Cardiac muscle cell (in vitro differentiated cells and primary cell): Measurements from ENCODE around the gene NBAS. TPM values are rescaled to one million over a fixed set of nuclear protein-coding genes. Genes with fewer than 3 reads are reported as not detected.

Source experiments
- DNase-seq, 2 donors: peaks; one replicate each; pipeline versions ENCODE4 v3.0.0 to v3.0.0-alpha.2; 2010 to 2017; ENCODE audit warnings: low read depth in 1 of 2, low spot score in 1 of 2
- H3K27ac ChIP-seq: fragments of 200-600 bp; sonication (generic); 2 replicates; pipeline ENCODE4 v1.5.1; 2016
- H3K27me3 ChIP-seq: fragments of 200-600 bp; sonication (generic); 2 replicates; pipeline ENCODE4 v1.6.0; 2016; ENCODE audit warnings: control low read depth
- H3K36me3 ChIP-seq: fragments of 200-600 bp; sonication (generic); 2 replicates; pipeline ENCODE4 v1.5.1; 2016; ENCODE audit warnings: control low read depth
- H3K4me1 ChIP-seq: fragments of 200-600 bp; sonication (generic); 2 replicates; pipeline ENCODE4 v1.8.1; 2017; ENCODE audit warnings: low read depth, mild to moderate bottlenecking, mixed run types
- H3K4me3 ChIP-seq: fragments of 200-600 bp; sonication (generic); 2 replicates; pipeline ENCODE4 v1.5.1; 2016; ENCODE audit warnings: mild to moderate bottlenecking
- H3K9me3 ChIP-seq: fragments of 200-600 bp; sonication (generic); 2 replicates; pipeline ENCODE4 v1.5.1; 2017; ENCODE audit warnings: low read depth, mild to moderate bottlenecking, control low read depth
- CTCF ChIP-seq: IDR thresholded peaks from 2 replicates; pipeline ENCODE4 v1.5.1; 2012; ENCODE audit warnings: low read depth, mild to moderate bottlenecking, low read length
- polyA plus RNA-seq: library from polyadenylated mRNA; unstranded; fragments of >200 nt; fragmentation: Nextera tagmentation; extraction: Ambion mirVana; gene quantifications from 2 replicates; pipeline ENCODE4 v1.2.1, GENCODE V29; 2016
- total RNA-seq: library from RNA; depleted of rRNA; stranded (reverse); fragments of >200 nt; gene quantifications from 2 replicates; pipeline ENCODE4 v1.2.3, GENCODE V29; 2016

The NBAS gene
- total and polyA plus RNA-seq, 2 experiments from 2014 or later: 32.4 to 74.8 TPM

GRCh38 chr2:15580451-15580850 lies 19.3 kb upstream of the NBAS start:
- no peak for DNase-seq
- Histone ChIP-seq H3K4me3 (no peak overlapping the region), H3K9me3 (no peaks in the 10 kb centered on the region), H3K36me3 (no peaks in the 10 kb centered on the region), H3K27ac (no peak overlapping the region), H3K27me3 (no peaks in the 10 kb centered on the region), H3K4me1 (no peaks in the 10 kb centered on the region)
- TF ChIP-seq CTCF: no peak

DNA sequence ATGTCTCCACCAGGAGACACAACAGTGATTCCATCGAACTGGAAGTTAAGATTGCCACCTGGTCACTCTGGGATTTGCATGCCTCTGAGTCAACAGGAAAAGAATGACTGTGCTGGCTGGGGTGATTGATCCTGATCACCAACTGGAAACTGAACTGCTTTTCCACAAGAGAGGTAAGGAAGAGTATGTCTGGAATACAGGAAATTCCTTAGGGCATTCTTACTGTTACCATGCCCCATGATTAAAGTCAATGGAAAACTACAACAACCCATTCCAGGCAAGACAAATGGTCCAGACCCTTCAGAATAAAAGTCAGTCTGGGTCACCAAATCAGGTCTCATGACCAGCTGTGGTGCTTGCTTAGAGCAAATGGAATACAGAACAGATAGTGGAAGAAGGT lies 18.5 kb upstream of the NBAS start:
- H3K27ac ChIP-seq: no peak overlapping the region
- H3K4me3 ChIP-seq: no peak overlapping the region
- H3K27me3 ChIP-seq: no peaks in the 10 kb centered on the region
- H3K36me3 ChIP-seq: no peaks in the 10 kb centered on the region
- H3K9me3 ChIP-seq: no peaks in the 10 kb centered on the region
- no peaks in the 10 kb centered on the region for H3K4me1 ChIP-seq
- no peak for DNase-seq
- no peak for TF ChIP-seq CTCF

- DNase-seq: peak; percentile 89 to 93
- Histone ChIP-seq H3K27ac (no peak overlapping the region), H3K9me3 (no peaks in the 10 kb centered on the region), H3K36me3 (no peaks in the 10 kb centered on the region), H3K4me3 (no peak overlapping the region), H3K4me1 (no peaks in the 10 kb centered on the region), H3K27me3 (no peaks in the 10 kb centered on the region)
- peak; percentile 89 for TF ChIP-seq CTCF
Observed at GRCh38 chr2:15577071-15577735, 16.1 kb upstream of the NBAS start.

DNA sequence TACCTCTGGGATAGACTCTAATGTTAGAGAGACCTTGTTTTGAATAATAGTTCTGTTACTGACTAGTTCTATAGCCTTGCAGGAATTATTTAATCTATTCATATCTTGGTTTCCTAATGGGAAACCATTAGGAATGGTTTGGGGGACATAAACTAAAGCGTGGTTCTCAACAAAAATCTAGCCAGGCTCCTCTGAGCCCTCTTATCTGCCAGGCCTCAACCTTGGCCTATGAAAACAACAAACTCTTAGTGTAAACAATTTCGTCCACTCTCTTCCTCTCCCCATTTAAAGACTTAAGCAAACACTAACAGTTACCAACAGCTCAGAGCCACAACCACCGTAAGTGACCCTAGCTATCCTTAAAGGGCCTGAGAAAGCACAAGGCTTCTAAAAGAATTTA lies 10.6 kb upstream of the NBAS start:
- H3K36me3 ChIP-seq: no peaks in the 10 kb centered on the region
- no peaks in the 10 kb centered on the region for H3K27me3 ChIP-seq
- no peak overlapping the region for H3K27ac ChIP-seq
- no peaks in the 10 kb centered on the region for H3K9me3 ChIP-seq
- no peak for TF ChIP-seq CTCF
- DNase-seq: no peak
- H3K4me1 ChIP-seq: no peaks in the 10 kb centered on the region
- no peak overlapping the region for H3K4me3 ChIP-seq

- H3K27me3 ChIP-seq: no peaks in the 10 kb centered on the region
- TF ChIP-seq CTCF: no peak
- H3K9me3 ChIP-seq: no peaks in the 10 kb centered on the region
- no peaks in the 10 kb centered on the region for H3K4me1 ChIP-seq
- H3K36me3 ChIP-seq: no peaks in the 10 kb centered on the region
- no peak for DNase-seq
- H3K4me3 ChIP-seq: no peak overlapping the region
- H3K27ac ChIP-seq: no peak overlapping the region
Observed at GRCh38 chr2:15570104-15570503, 9.0 kb upstream of the NBAS start.
